K562 (cell line): ENCODE results near the gene DBH. TPM values are rescaled to one million over a fixed set of nuclear protein-coding genes. Genes with fewer than 3 reads are reported as not detected.

Source experiments
- ATAC-seq: fragments of 200-7000 bp; cut with Tn5 transposase; 3 replicates; pipeline ENCODE4 v1.9.1; 2020; ENCODE audit warnings: moderate library complexity
- BruUV-seq: library from RNA; stranded (reverse); fragments of 400-500 nt; replicated peaks from 2 replicates; lab custom pipeline; 2021; lab: Mats Ljungman, UMichigan
- CTCF ChIA-PET: fragments of 300-600 bp; formaldehyde crosslinking; extraction: SDS; loops from one replicate; lab custom pipeline; 2021; ENCODE audit warnings: low intra/inter-chr PET ratio; lab: Yijun Ruan, JAX
- POLR2A ChIA-PET: fragments of 300-600, 350-650 bp; sonication (Branson Sonifier 250); formaldehyde crosslinking; extraction: SDS; loops from one replicate; lab custom pipeline; 2021; ENCODE audit warnings: antibody characterized with exemption, inconsistent platforms; lab: Yijun Ruan, JAX
- DNase-seq, 4 experiments: peaks; one replicate each; pipeline versions ENCODE4 v3.0.0 to v3.0.0-alpha.2; 2011 to 2018; ENCODE audit warnings: low spot score in 3 of 4, mixed read lengths in 3 of 4; ENCODE audit errors: extremely low read depth in 1 of 4
- FAIRE-seq: peaks from 2 replicates; lab custom pipeline; 2011; peaks lifted over from hg19 to GRCh38; lab: Jason Lieb, UNC
- H2AFZ ChIP-seq: 2 replicates; pipeline ENCODE4 v1.6.0; 2011; ENCODE audit warnings: low read depth, low read length, control low read depth, inconsistent platforms
- H3K27ac ChIP-seq: fragments of 200-600 bp; 3 replicates; pipeline ENCODE4 v1.8.0; 2011; ENCODE audit warnings: low read depth, mild to moderate bottlenecking, control low read depth, inconsistent platforms, low read length, moderate library complexity, mixed read lengths; ENCODE audit errors: extremely low read depth
- H3K27me3 ChIP-seq, 2 experiments: fragments of 300-600 bp in 1 of 2; 2 replicates in 1 of 2; 3 replicates in 1 of 2; pipeline versions ENCODE4 v1.6.0 to v1.8.0; 2011; ENCODE audit warnings: inconsistent platforms in 2 of 2, low read length in 2 of 2, mild to moderate bottlenecking in 1 of 2, mixed read lengths in 1 of 2, moderate library complexity in 1 of 2; ENCODE audit not compliant: control insufficient read depth in 2 of 2, insufficient read depth in 2 of 2
- H3K36me3 ChIP-seq: fragments of 300-600 bp; 3 replicates; pipeline ENCODE4 v1.8.0; 2011; ENCODE audit warnings: mild to moderate bottlenecking, low read length, inconsistent platforms; ENCODE audit not compliant: control insufficient read depth, insufficient read depth
- H3K4me1 ChIP-seq, 2 experiments: fragments of 200-600 bp in 1 of 2; replicated peaks in 1 of 2; 2 replicates in 1 of 2; 3 replicates in 1 of 2; pipeline versions ENCODE4 v1.5.1 to v1.8.0; 2011; ENCODE audit warnings: inconsistent platforms in 2 of 2, low read length in 2 of 2, mild to moderate bottlenecking in 1 of 2, mixed read lengths in 1 of 2, moderate library complexity in 1 of 2; ENCODE audit not compliant: control insufficient read depth in 2 of 2, insufficient read depth in 2 of 2
- H3K4me2 ChIP-seq: 2 replicates; pipeline ENCODE4 v1.6.1; 2011; ENCODE audit warnings: low read length, control low read depth, inconsistent platforms, mixed read lengths; ENCODE audit not compliant: insufficient read depth
- H3K4me3 ChIP-seq: fragments of 200-600 bp; sonication (generic), shearing (Covaris generic); 2 replicates; pipeline ENCODE4 v1.5.1; 2016; ENCODE audit warnings: control low read depth, inconsistent platforms
- H3K79me2 ChIP-seq: fragments of 200-600 bp; 3 replicates; pipeline ENCODE4 v1.8.0; 2011; ENCODE audit warnings: low read length, inconsistent platforms; ENCODE audit not compliant: control insufficient read depth, insufficient read depth
- H3K9ac ChIP-seq, 2 experiments: 2 replicates each; pipeline versions ENCODE4 v1.6.0 to v1.6.1; 2011; ENCODE audit warnings: low read depth in 2 of 2, low read length in 2 of 2, control low read depth in 1 of 2, inconsistent platforms in 1 of 2, mild to moderate bottlenecking in 1 of 2, mixed read lengths in 1 of 2; ENCODE audit not compliant: insufficient read depth in 1 of 2
- H3K9me1 ChIP-seq: one replicate; pipeline ENCODE4 v1.6.0; 2011; ENCODE audit warnings: inconsistent platforms, mild to moderate bottlenecking, low read length, moderate library complexity; ENCODE audit not compliant: control insufficient read depth, insufficient read depth
- H3K9me3 ChIP-seq: replicated peaks from 2 replicates; pipeline ENCODE4 v1.5.1; 2011; ENCODE audit warnings: low read depth, low read length, inconsistent platforms; ENCODE audit not compliant: control insufficient read depth, insufficient read depth
- H4K20me1 ChIP-seq: replicated peaks from 2 replicates; pipeline ENCODE4 v1.6.1; 2011; ENCODE audit warnings: low read length, inconsistent platforms, mixed read lengths; ENCODE audit not compliant: control insufficient read depth, insufficient read depth
- LEF1 ChIP-seq: fragments of 450-650 bp; IDR thresholded peaks from 2 replicates; pipeline ENCODE4 v1.6.1; 2016; ENCODE audit warnings: mild to moderate bottlenecking
- POU5F1 ChIP-seq: fragments of 150-350 bp; IDR thresholded peaks from 2 replicates; pipeline ENCODE4 v1.6.1; 2014; ENCODE audit warnings: borderline replicate concordance, low read length, low read depth, mild to moderate bottlenecking; ENCODE audit not compliant: partially characterized antibody
- RAD21 ChIP-seq, 2 experiments: fragments of 250-450 bp in 1 of 2; fragments of 450-650 bp in 1 of 2; sonication (Bioruptor Pico) in 1 of 2; formaldehyde crosslinking in 1 of 2; IDR thresholded peaks in 1 of 2; conservative IDR thresholded peaks in 1 of 2; 2 replicates each; pipeline versions ENCODE4 v1.4.0 to v1.8.0; 2020 to 2022; ENCODE audit warnings: mild to moderate bottlenecking in 2 of 2, moderate library complexity in 1 of 2
- SMAD2 ChIP-seq: fragments of 150-350 bp; IDR thresholded peaks from 2 replicates; pipeline ENCODE4 v1.6.1; 2014; ENCODE audit warnings: low read depth, mild to moderate bottlenecking, low read length
- SMARCB1 ChIP-seq: IDR thresholded peaks from 2 replicates; pipeline ENCODE4 v1.6.1; 2011; ENCODE audit warnings: improper control_type of control experiment, low read depth; ENCODE audit not compliant: insufficient read length
- SMARCE1 ChIP-seq: fragments of 450-650 bp; IDR thresholded peaks from 2 replicates; pipeline ENCODE4 v1.7.1; 2016; ENCODE audit warnings: mild to moderate bottlenecking
- SREBF2 ChIP-seq: sonication (generic); formaldehyde crosslinking; IDR thresholded peaks from 2 replicates; pipeline ENCODE4 v1.4.0; 2020; ENCODE audit warnings: mild to moderate bottlenecking, missing genetic modification reagents
- ZNF274 ChIP-seq: IDR thresholded peaks from 2 replicates; pipeline ENCODE4 v1.6.1; 2011; ENCODE audit warnings: low read depth, mild to moderate bottlenecking, low read length, moderate library complexity, borderline replicate concordance
- ZNF324 ChIP-seq: fragments of 250-450 bp; sonication (Bioruptor Pico); IDR thresholded peaks from 2 replicates; pipeline ENCODE4 v1.4.0; 2020; ENCODE audit warnings: mild to moderate bottlenecking
- WGBS: fragments of 100-300 bp; shearing (Covaris generic); methylation state at CpG from one replicate; pipeline ENCODE4 v1.1.6; 2016; ENCODE audit warnings: low coverage, mixed read lengths; ENCODE audit not compliant: insufficient coverage; ENCODE audit errors: missing lambda C conversion rate; 5-methylcytosine and 5-hydroxymethylcytosine counted together
- in situ Hi-C: fragments of 300-500 bp; cut with MboI; formaldehyde crosslinking; loops from 4 replicates; pipeline ENCODE4 v1.15.0; 2018; ENCODE audit warnings: inconsistent platforms, mixed read lengths
- intact Hi-C: fragments of 100-400 bp; cut with micrococcal nuclease; formaldehyde crosslinking; loops from 2 replicates; pipeline ENCODE4 v1.14.2; 2022
- polyA plus RNA-seq, 8 experiments: library from polyadenylated mRNA; depleted of rRNA in 4 of 8; stranded (reverse) in 5 of 8; unstranded in 3 of 8; fragments of >200 nt; fragmentation: Nextera tagmentation in 2 of 8; fragmentation: Illumina TruSeq in 1 of 8; extraction: Ambion mirVana in 2 of 8; extraction: Trizol in 1 of 8; gene quantifications; 2 replicates each; pipeline versions ENCODE4 v1.2.1 to v1.2.3, GENCODE V29; 2011 to 2014; ENCODE audit warnings: inconsistent platforms in 1 of 8, missing spikeins in 1 of 8
- total RNA-seq, 7 experiments: library from RNA; depleted of rRNA in 6 of 7; stranded (reverse); fragments of >200 nt in 6 of 7; fragmentation: Illumina TruSeq in 2 of 7; extraction: Trizol in 2 of 7; gene quantifications; 2 replicates each; pipeline versions ENCODE4 v1.2.1 to v1.2.3, GENCODE V29; 2011 to 2021; ENCODE audit warnings: low replicate concordance in 1 of 7

The DBH gene
- total and polyA plus RNA-seq, 9 of the 15 experiments (the other 6 are each of a cell fraction or from before 2014, with no cell fraction given): not detected

GRCh38 chr9:133680976-133681657 lies 45.0 kb downstream of the DBH start:
- TF ChIP-seq SMARCE1 (no peak), LEF1 (no peak), SMARCB1 (no peak), POU5F1 (no peak), ZNF274 (no peak), SMAD2 (no peak), ZNF324 (CRISPR knock-in tag) (no peak), RAD21 (CRISPR knock-in tag; conservative IDR thresholded peaks at IDR 0.05 in 1 of 2, IDR thresholded peaks at IDR 0.05 in 1 of 2) (no peak), SREBF2 (CRISPR knock-in tag) (no peak)
- DNase-seq (no peak), ATAC-seq (no peak), FAIRE-seq (no peak)
- Histone ChIP-seq H3K27ac (no peak overlapping the region), H3K9me1 (no peaks in the 10 kb centered on the region), H3K36me3 (no peaks in the 10 kb centered on the region), H3K4me2 (no peak overlapping the region), H3K79me2 (no peaks in the 10 kb centered on the region), H3K4me1 (peaks cover 0 to 5% of the 10 kb centered on the region in 2 experiments; a peak in 2 of 5 replicates), H3K4me3 (no peak overlapping the region), H3K9me3 (no peaks in the 10 kb centered on the region), H4K20me1 (peaks cover 7% of the 10 kb centered on the region; the same call in 1 of the 2 replicates), H2AFZ (no peak overlapping the region), H3K27me3 (peaks cover 27 to 82% of the 10 kb centered on the region in 2 experiments), H3K9ac (no peak overlapping the region)
- BruUV-seq: no TSS peak
- ChIA-PET CTCF (no interaction called here), POLR2A (no interaction called here)
- intact Hi-C loops (no loop called here), in situ Hi-C loops (no loop called here)
- 2% methylated on average over 18 of the region's 20 CpGs for WGBS
